ENCODE measurements around the gene ERC2. TPM values are rescaled to one million over a fixed set of nuclear protein-coding genes. Genes with fewer than 3 reads are reported as not detected.

Gene ERC2
- total RNA-seq, 1 donor from 2014 or later, result 32.5 TPM

- Mint-ChIP-seq H3K4me1 (ENCODE audit: low read depth) (peaks cover 20% of the 10 kb centered on the region), H3K27ac (no peak overlapping the region), H3K9me3 (ENCODE audit: low read depth) (peaks cover 4% of the 10 kb centered on the region), H3K27me3 (no peaks in the 10 kb centered on the region), H3K4me3 (ENCODE audit: low read depth) (no peak overlapping the region), H3K36me3 (ENCODE audit: insufficient read depth) (no peaks in the 10 kb centered on the region)
- no peak for DNase-seq (ENCODE audit: low spot score, unreplicated experiment)
- no peak for TF ChIP-seq CTCF (IDR thresholded peaks at IDR 0.05; ENCODE audit: unreplicated experiment)
Measured at GRCh38 chr3:56107157-56107556, 361.1 kb downstream of the ERC2 start.

- Mint-ChIP-seq H3K27me3 (no peaks in the 10 kb centered on the region), H3K4me3 (ENCODE audit: low read depth) (no peak overlapping the region), H3K27ac (no peak overlapping the region), H3K4me1 (ENCODE audit: low read depth) (peaks cover 29% of the 10 kb centered on the region), H3K36me3 (ENCODE audit: insufficient read depth) (no peaks in the 10 kb centered on the region), H3K9me3 (ENCODE audit: low read depth) (no peaks in the 10 kb centered on the region)
- DNase-seq (ENCODE audit: low spot score, unreplicated experiment), result no peak
- TF ChIP-seq CTCF (IDR thresholded peaks at IDR 0.05; ENCODE audit: unreplicated experiment), result no peak
Measured at GRCh38 chr3:56102032-56102431, 366.2 kb downstream of the ERC2 start.

- Mint-ChIP-seq H3K4me1 (ENCODE audit: low read depth) (peaks cover 32% of the 10 kb centered on the region), H3K27me3 (no peaks in the 10 kb centered on the region), H3K27ac (no peak overlapping the region), H3K4me3 (ENCODE audit: low read depth) (no peak overlapping the region), H3K36me3 (ENCODE audit: insufficient read depth) (no peaks in the 10 kb centered on the region), H3K9me3 (ENCODE audit: low read depth) (no peaks in the 10 kb centered on the region)
- no peak for DNase-seq (ENCODE audit: low spot score, unreplicated experiment)
- no peak for TF ChIP-seq CTCF (IDR thresholded peaks at IDR 0.05; ENCODE audit: unreplicated experiment)
Measured at GRCh38 chr3:56101576-56101975, 366.7 kb downstream of the ERC2 start.

- Mint-ChIP-seq H3K27me3 (no peaks in the 10 kb centered on the region), H3K27ac (no peak overlapping the region), H3K4me3 (ENCODE audit: low read depth) (no peak overlapping the region), H3K36me3 (ENCODE audit: insufficient read depth) (no peaks in the 10 kb centered on the region), H3K9me3 (ENCODE audit: low read depth) (no peaks in the 10 kb centered on the region), H3K4me1 (ENCODE audit: low read depth) (peaks cover 11% of the 10 kb centered on the region)
- no peak for DNase-seq (ENCODE audit: low spot score, unreplicated experiment)
- no peak for TF ChIP-seq CTCF (IDR thresholded peaks at IDR 0.05; ENCODE audit: unreplicated experiment)
Measured at GRCh38 chr3:56096999-56097398, 371.3 kb downstream of the ERC2 start.

GRCh38 chr3:56094170-56094569, 374.1 kb downstream of the ERC2 start:
- H3K4me1 Mint-ChIP-seq (ENCODE audit: low read depth), result peaks cover 11% of the 10 kb centered on the region
- H3K36me3 Mint-ChIP-seq (ENCODE audit: insufficient read depth), result no peaks in the 10 kb centered on the region
- DNase-seq (ENCODE audit: low spot score, unreplicated experiment), result no peak
- no peaks in the 10 kb centered on the region for H3K9me3 Mint-ChIP-seq (ENCODE audit: low read depth)
- H3K4me3 Mint-ChIP-seq (ENCODE audit: low read depth), result no peak overlapping the region
- no peak overlapping the region for H3K27ac Mint-ChIP-seq
- no peak for TF ChIP-seq CTCF (IDR thresholded peaks at IDR 0.05; ENCODE audit: unreplicated experiment)
- no peaks in the 10 kb centered on the region for H3K27me3 Mint-ChIP-seq
